Suprapubic skin (tissue), 3 donors: ENCODE results near the gene ZDHHC11.

Experiments used
- EP300 ChIP-seq: sonication (generic); formaldehyde crosslinking; IDR thresholded peaks from one replicate; pipeline ENCODE4 v1.6.1; 2017; ENCODE audit warnings: antibody characterized with exemption
- POLR2A ChIP-seq, 2 donors: fragments of 450-650 bp; IDR thresholded peaks; one replicate each; pipeline ENCODE4 v1.6.1; 2017; ENCODE audit warnings: antibody characterized with exemption in 2 of 2, mild to moderate bottlenecking in 2 of 2, moderate library complexity in 2 of 2
- TF ChIP-seq, protein P1 (sequence below), 2 donors: fragments of 200-600 bp in 1 of 2; fragments of 450-650 bp in 1 of 2; sonication (generic) in 1 of 2; IDR thresholded peaks; one replicate each; pipeline ENCODE4 v1.5.1; 2016 to 2019; ENCODE audit warnings: antibody characterized with exemption in 2 of 2, mild to moderate bottlenecking in 1 of 2, moderate library complexity in 1 of 2

DNA sequence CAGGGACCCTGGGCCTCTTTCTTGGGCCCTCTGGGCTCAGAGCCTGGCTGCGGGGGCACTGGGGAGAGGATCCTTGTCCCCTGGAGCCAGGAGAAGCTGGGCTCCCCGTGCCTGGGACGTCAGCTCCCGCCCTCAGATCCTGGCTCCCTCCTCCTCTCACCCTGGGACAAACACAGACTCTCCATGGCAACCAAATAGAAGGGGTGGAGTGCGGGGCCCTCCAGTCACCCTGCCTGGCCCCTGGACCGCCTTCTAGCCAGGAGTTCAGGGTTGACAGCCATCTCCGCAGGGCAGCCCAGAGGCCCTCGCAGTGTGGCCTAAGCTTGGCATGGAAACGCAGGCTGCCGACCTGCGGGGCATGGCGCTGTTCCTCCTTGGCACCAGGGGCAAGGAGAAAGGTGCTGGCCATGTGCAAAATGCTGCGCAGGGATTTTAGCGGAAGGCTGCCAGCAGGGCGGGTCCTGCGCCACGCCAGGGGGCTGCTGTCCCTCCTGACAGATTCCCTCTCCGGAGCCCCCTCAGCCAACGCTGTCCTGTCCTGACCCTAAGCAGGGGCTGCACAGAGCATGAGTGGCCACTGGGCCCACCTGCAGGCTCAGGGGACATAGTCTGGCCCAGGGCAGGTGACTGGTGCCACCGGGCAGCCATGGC lies 1.0 kb downstream of the ZDHHC11 start:
- TF ChIP-seq, protein P1, sequence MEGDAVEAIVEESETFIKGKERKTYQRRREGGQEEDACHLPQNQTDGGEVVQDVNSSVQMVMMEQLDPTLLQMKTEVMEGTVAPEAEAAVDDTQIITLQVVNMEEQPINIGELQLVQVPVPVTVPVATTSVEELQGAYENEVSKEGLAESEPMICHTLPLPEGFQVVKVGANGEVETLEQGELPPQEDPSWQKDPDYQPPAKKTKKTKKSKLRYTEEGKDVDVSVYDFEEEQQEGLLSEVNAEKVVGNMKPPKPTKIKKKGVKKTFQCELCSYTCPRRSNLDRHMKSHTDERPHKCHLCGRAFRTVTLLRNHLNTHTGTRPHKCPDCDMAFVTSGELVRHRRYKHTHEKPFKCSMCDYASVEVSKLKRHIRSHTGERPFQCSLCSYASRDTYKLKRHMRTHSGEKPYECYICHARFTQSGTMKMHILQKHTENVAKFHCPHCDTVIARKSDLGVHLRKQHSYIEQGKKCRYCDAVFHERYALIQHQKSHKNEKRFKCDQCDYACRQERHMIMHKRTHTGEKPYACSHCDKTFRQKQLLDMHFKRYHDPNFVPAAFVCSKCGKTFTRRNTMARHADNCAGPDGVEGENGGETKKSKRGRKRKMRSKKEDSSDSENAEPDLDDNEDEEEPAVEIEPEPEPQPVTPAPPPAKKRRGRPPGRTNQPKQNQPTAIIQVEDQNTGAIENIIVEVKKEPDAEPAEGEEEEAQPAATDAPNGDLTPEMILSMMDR (IDR thresholded peaks at IDR 0.05) = no peak
- TF ChIP-seq POLR2A (IDR thresholded peaks at IDR 0.05) = no peak
- no peak for TF ChIP-seq EP300
